ENCODE data around the gene MAPK9. TPM values are rescaled to one million over a fixed set of nuclear protein-coding genes. Genes with fewer than 3 reads are reported as not detected.
A peak's percentile ranks its signal among the peaks of the same experiment; 100 is the strongest.

MAPK9 gene
- total and polyA plus RNA-seq, 7 experiments from 2014 or later = 14.7 to 41.4 (median 30.4) TPM

DNA sequence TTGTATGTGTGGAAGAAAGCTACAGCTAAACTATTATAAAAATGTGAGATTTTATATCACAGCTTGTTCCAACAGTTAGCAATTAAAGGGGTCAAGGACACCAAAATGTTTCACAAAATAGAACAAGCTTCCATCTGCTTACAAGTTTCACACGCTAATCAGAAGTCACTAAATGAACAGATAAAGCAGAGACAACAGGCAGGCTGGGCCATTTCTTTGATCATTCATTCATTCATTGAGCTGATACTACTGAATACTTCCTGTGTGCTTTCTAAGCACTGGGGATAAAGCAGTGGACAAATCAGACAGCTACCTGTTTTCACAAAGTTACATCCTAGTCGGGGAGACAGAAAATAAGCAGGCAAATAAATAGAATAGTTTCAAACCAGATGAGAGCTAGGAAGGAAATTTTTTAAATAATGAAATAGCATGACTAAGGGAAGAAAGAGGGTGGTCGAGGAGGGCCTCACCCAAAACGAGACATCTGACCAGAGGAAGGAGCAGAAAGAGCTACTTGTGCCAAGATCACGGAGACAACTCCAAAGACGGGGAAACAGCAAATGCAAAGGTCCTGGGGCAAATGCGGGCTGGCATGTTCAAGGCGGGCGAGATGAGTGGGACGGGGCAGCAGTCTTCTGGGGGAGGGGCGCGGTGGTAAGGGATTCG lies 1.2 kb downstream of the MAPK9 start:
- Mint-ChIP-seq H3K9me3 (peaks cover 0 to 6% (median 0%) of the 10 kb centered on the region in 11 donors), H3K36me3 (peaks cover 3 to 25% (median 10%) of the 10 kb centered on the region in 5 donors), H3K27me3 (no peaks in the 10 kb centered on the region), H3K27ac (peak overlapping the region; percentile 75 to 98 (median 92)), H3K4me3 (peak overlapping the region; percentile 84 to 98 (median 88)), H3K4me1 (peaks cover 31 to 69% (median 55%) of the 10 kb centered on the region in 7 donors)
- Histone ChIP-seq H3K4me3 (ENCODE audit: low read length) (no peak overlapping the region), H3K4me1 (ENCODE audit: control insufficient read depth in 2 of 2, insufficient read depth in 2 of 2, low read length in 2 of 2) (peaks cover 15 to 17% of the 10 kb centered on the region in 2 donors), H3K36me3 (ENCODE audit: control insufficient read depth in 2 of 3, insufficient read depth in 3 of 3, low read length in 3 of 3) (peaks cover 0 to 6% (median 0%) of the 10 kb centered on the region in 3 experiments), H3K27me3 (ENCODE audit: control insufficient read depth in 2 of 2, insufficient read depth in 2 of 2, low read length in 2 of 2) (no peaks in the 10 kb centered on the region), H3K27ac (ENCODE audit: low read depth, low read length) (peak overlapping the region; percentile 14), H3K9me3 (ENCODE audit: control insufficient read depth in 2 of 3, low read length in 3 of 3) (no peaks in the 10 kb centered on the region)
- intact Hi-C loops (cut with micrococcal nuclease) = loop anchor here (5.0 to 10.0 kb wide), 3 partner anchors 397 to 473 kb away; partner anchors contain the start of gene MRNIP (in 1 of the 2)
- ChIA-PET CTCF (interaction anchor here (0.8 to 2.6 kb wide), 3 partner anchors 9 to 38 kb away, joined by 3 to 19 read pairs (median 8); no protein-coding TSS in a partner anchor), POLR2A (interaction anchor here (0.7 to 1.2 kb wide), 2 partner anchors 24 to 25 kb away, joined by 3 read pairs; no protein-coding TSS in a partner anchor)
- DNase-seq = no peak
- no peak for ATAC-seq

DNA sequence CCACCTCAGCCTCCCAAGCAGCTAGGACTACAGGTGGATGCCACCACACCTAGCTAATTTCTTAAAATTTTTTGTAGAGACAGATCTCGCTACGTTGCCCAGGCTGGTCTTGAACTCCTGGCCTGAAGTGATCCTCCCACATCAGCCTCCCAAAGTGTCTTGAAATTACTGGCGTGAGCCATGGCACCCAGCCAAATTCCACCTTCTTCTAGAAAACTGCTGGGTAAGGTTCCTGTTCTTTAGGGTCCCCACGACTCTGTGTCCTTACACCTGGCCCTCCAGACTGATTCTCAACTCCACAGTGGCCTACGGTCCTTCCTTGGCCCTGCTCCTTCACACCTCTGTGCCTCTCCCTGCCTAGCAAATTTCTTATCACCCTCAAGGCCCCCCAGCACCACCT lies 1.9 kb downstream of the MAPK9 start:
- H3K27ac ChIP-seq (ENCODE audit: low read depth, low read length) = no peak overlapping the region
- Mint-ChIP-seq H3K27ac (peak overlapping the region in 6 of 9 donors; percentile 51 to 98 (median 81)), H3K9me3 (peaks cover 0 to 6% (median 0%) of the 10 kb centered on the region in 11 donors), H3K4me3 (peak overlapping the region; percentile 11 to 91 (median 88)), H3K36me3 (peaks cover 3 to 31% (median 16%) of the 10 kb centered on the region in 5 donors), H3K4me1 (peaks cover 35 to 73% (median 55%) of the 10 kb centered on the region in 7 donors), H3K27me3 (no peaks in the 10 kb centered on the region)
- no peaks in the 10 kb centered on the region for H3K27me3 ChIP-seq (ENCODE audit: control insufficient read depth in 2 of 2, insufficient read depth in 2 of 2, low read length in 2 of 2)
- no peak overlapping the region for H3K4me3 ChIP-seq (ENCODE audit: low read length)
- no peak for DNase-seq
- H3K36me3 ChIP-seq (ENCODE audit: control insufficient read depth in 2 of 3, insufficient read depth in 3 of 3, low read length in 3 of 3) = peaks cover 0 to 6% (median 0%) of the 10 kb centered on the region in 3 experiments
- POLR2A ChIA-PET = interaction anchor here (1.2 kb wide), 1 partner anchor 26 kb away, joined by 3 read pairs; no protein-coding TSS in a partner anchor
- no peak for ATAC-seq
- H3K4me1 ChIP-seq (ENCODE audit: control insufficient read depth in 2 of 2, insufficient read depth in 2 of 2, low read length in 2 of 2) = peaks cover 15 to 17% of the 10 kb centered on the region in 2 donors
- intact Hi-C loops (cut with micrococcal nuclease) = loop anchor here (5.0 to 10.0 kb wide), 3 partner anchors 397 to 473 kb away; partner anchors contain the start of gene MRNIP (in 1 of the 2)
- CTCF ChIA-PET = interaction anchor here (0.8 to 2.6 kb wide), 3 partner anchors 8 to 39 kb away, joined by 3 to 19 read pairs (median 5); no protein-coding TSS in a partner anchor
- H3K9me3 ChIP-seq (ENCODE audit: control insufficient read depth in 2 of 3, low read length in 3 of 3) = no peaks in the 10 kb centered on the region

DNA sequence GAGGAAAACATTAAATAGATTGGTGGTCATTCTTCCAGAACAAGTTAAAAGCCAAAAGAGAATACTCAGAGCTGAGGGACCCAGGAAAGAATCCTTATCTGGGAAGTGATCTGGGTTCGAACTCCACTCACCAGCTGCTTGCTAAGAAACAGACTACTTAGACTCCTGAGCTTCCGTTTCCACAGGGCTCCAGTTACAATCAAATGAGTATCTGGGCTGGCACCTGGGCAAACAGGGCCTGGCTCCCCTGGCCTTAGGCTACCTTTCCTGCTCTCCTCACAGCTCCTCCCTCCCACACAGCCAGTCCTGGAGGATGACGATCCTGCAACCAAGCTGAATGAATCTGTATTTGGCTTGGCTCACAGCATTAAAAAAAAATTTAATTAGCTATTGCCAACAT lies 2.5 kb downstream of the MAPK9 start:
- CTCF ChIA-PET = interaction anchor here (1.9 to 2.6 kb wide), 2 partner anchors 26 to 39 kb away, joined by 5 to 19 read pairs; no protein-coding TSS in a partner anchor
- no peak for ATAC-seq

DNA sequence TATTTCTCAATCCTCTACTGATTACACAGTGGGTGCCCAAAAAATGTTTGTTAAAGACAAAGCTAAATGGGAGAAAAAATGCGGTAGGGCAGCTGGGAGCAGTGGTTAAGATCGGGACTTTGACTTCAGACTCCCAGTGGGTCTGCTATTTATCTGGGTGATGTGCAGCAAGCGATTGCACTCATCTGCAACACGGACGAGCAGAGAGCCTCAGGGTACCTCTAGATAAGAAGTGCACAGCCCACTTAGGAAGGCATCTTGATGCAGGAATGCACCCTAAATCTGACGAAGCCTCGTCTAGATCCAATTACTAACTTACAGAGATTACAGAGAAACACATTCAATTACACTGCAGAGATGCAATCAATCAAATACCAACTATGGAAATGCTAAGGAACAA lies 4.0 kb downstream of the MAPK9 start:
- ChIA-PET CTCF (interaction anchor here (0.6 to 1.9 kb wide), 2 partner anchors 41 to 1276 kb away, joined by 3 to 5 read pairs; no protein-coding TSS in a partner anchor), POLR2A (no interaction called here)
- Mint-ChIP-seq H3K27me3 (no peaks in the 10 kb centered on the region), H3K4me3 (no peak overlapping the region), H3K9me3 (peaks cover 0 to 6% (median 0%) of the 10 kb centered on the region in 11 donors), H3K4me1 (peaks cover 24 to 56% (median 44%) of the 10 kb centered on the region in 7 donors), H3K36me3 (peaks cover 8 to 47% (median 34%) of the 10 kb centered on the region in 5 donors), H3K27ac (peak overlapping the region in 1 of 9 donors; percentile 24)
- peaks cover 0 to 18% (median 0%) of the 10 kb centered on the region in 3 experiments for H3K36me3 ChIP-seq (ENCODE audit: control insufficient read depth in 2 of 3, insufficient read depth in 3 of 3, low read length in 3 of 3)
- DNase-seq (no peak), ATAC-seq (no peak)
- peaks cover 5 to 9% of the 10 kb centered on the region in 2 donors for H3K4me1 ChIP-seq (ENCODE audit: control insufficient read depth in 2 of 2, insufficient read depth in 2 of 2, low read length in 2 of 2)
- no peaks in the 10 kb centered on the region for H3K27me3 ChIP-seq (ENCODE audit: control insufficient read depth in 2 of 2, insufficient read depth in 2 of 2, low read length in 2 of 2)
- H3K4me3 ChIP-seq (ENCODE audit: low read length) = no peak overlapping the region
- H3K9me3 ChIP-seq (ENCODE audit: control insufficient read depth in 2 of 3, low read length in 3 of 3) = no peaks in the 10 kb centered on the region
- intact Hi-C loops (cut with micrococcal nuclease) = no loop called here
- H3K27ac ChIP-seq (ENCODE audit: low read depth, low read length) = no peak overlapping the region

More for the DNA sequence above, 2.5 kb downstream of the MAPK9 start:
- peaks cover 32 to 68% (median 59%) of the 10 kb centered on the region in 7 donors for H3K4me1 Mint-ChIP-seq
- no peak for DNase-seq
- Histone ChIP-seq H3K4me3 (ENCODE audit: low read length) (no peak overlapping the region), H3K36me3 (ENCODE audit: control insufficient read depth in 2 of 3, insufficient read depth in 3 of 3, low read length in 3 of 3) (peaks cover 0 to 7% (median 0%) of the 10 kb centered on the region in 3 experiments), H3K4me1 (ENCODE audit: control insufficient read depth in 2 of 2, insufficient read depth in 2 of 2, low read length in 2 of 2) (peaks cover 15 to 17% of the 10 kb centered on the region in 2 donors), H3K9me3 (ENCODE audit: control insufficient read depth in 2 of 3, low read length in 3 of 3) (no peaks in the 10 kb centered on the region), H3K27me3 (ENCODE audit: control insufficient read depth in 2 of 2, insufficient read depth in 2 of 2, low read length in 2 of 2) (no peaks in the 10 kb centered on the region), H3K27ac (ENCODE audit: low read depth, low read length) (no peak overlapping the region)
- no peaks in the 10 kb centered on the region for H3K27me3 Mint-ChIP-seq
- peak overlapping the region in 3 of 10 donors; percentile 6 to 91 (median 20) for H3K4me3 Mint-ChIP-seq
- intact Hi-C loops (cut with micrococcal nuclease) = no loop called here
- POLR2A ChIA-PET = no interaction called here
- H3K27ac Mint-ChIP-seq = peak overlapping the region in 2 of 9 donors; percentile 47 to 92
- peaks cover 3 to 36% (median 21%) of the 10 kb centered on the region in 5 donors for H3K36me3 Mint-ChIP-seq
- peaks cover 0 to 6% (median 0%) of the 10 kb centered on the region in 11 donors for H3K9me3 Mint-ChIP-seq

DNA sequence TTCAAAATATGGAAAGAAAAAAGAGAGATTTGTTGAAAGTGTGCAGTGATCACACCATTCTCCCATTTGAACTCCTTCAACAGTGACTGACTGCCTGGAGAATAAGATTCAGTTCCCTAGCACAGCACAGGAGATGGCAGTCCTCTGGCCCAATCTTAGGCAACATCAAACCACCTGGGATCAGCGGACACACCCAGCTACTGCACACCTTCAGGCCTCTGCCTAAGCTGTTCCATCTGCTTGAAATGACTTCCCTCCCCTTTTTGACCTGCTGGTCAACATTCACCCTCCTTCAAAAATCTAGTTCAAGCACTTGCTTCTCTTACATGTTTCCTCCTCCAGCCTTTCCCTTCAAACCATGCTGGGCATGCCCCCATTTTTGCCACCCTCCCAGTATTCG lies 4.5 kb downstream of the MAPK9 start:
- Histone ChIP-seq H3K27me3 (ENCODE audit: control insufficient read depth in 2 of 2, insufficient read depth in 2 of 2, low read length in 2 of 2) (no peaks in the 10 kb centered on the region), H3K36me3 (ENCODE audit: control insufficient read depth in 2 of 3, insufficient read depth in 3 of 3, low read length in 3 of 3) (peaks cover 0 to 22% (median 0%) of the 10 kb centered on the region in 3 experiments), H3K27ac (ENCODE audit: low read depth, low read length) (no peak overlapping the region), H3K4me1 (ENCODE audit: control insufficient read depth in 2 of 2, insufficient read depth in 2 of 2, low read length in 2 of 2) (peaks cover 5 to 9% of the 10 kb centered on the region in 2 donors), H3K4me3 (ENCODE audit: low read length) (no peak overlapping the region), H3K9me3 (ENCODE audit: control insufficient read depth in 2 of 3, low read length in 3 of 3) (no peaks in the 10 kb centered on the region)
- peaks cover 0 to 7% (median 0%) of the 10 kb centered on the region in 11 donors for H3K9me3 Mint-ChIP-seq
- H3K36me3 Mint-ChIP-seq = peaks cover 12 to 52% (median 38%) of the 10 kb centered on the region in 5 donors
- H3K4me3 Mint-ChIP-seq = no peak overlapping the region
- ATAC-seq (no peak), DNase-seq (no peak)
- H3K27me3 Mint-ChIP-seq = no peaks in the 10 kb centered on the region
- CTCF ChIA-PET = no interaction called here
- H3K27ac Mint-ChIP-seq = peak overlapping the region in 1 of 9 donors; percentile 24
- POLR2A ChIA-PET = no interaction called here
- intact Hi-C loops (cut with micrococcal nuclease) = no loop called here
- peaks cover 20 to 54% (median 45%) of the 10 kb centered on the region in 7 donors for H3K4me1 Mint-ChIP-seq

DNA sequence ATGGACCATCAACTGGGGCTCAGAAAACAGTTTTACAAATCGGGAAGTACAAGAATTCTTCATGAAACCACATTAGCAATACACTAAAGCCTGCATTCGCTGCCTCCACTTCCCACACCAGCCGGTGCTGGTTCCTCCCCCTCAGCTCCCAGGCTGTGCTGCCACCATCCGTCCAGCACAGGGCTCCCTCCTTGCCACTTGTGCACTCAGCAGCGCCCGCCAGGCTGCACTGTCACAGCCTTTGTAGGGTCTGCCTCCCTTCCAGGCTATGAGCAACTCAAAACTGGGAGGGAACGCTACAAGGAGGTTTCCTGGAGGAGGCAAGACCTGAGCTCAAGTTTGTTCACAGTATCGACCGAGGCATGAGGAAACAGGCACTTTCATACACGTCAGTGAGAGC lies 7.7 kb downstream of the MAPK9 start:
- H3K4me3 ChIP-seq (ENCODE audit: low read length) = no peak overlapping the region
- ATAC-seq (no peak), DNase-seq (no peak)
- H3K4me1 ChIP-seq (ENCODE audit: control insufficient read depth in 2 of 2, insufficient read depth in 2 of 2, low read length in 2 of 2) = no peaks in the 10 kb centered on the region
- no peaks in the 10 kb centered on the region for H3K27me3 ChIP-seq (ENCODE audit: control insufficient read depth in 2 of 2, insufficient read depth in 2 of 2, low read length in 2 of 2)
- Mint-ChIP-seq H3K36me3 (peaks cover 27 to 77% (median 69%) of the 10 kb centered on the region in 5 donors), H3K27me3 (no peaks in the 10 kb centered on the region), H3K27ac (no peak overlapping the region), H3K4me1 (peaks cover 8 to 42% (median 28%) of the 10 kb centered on the region in 7 donors), H3K4me3 (no peak overlapping the region), H3K9me3 (peaks cover 0 to 18% (median 8%) of the 10 kb centered on the region in 11 donors)
- ChIA-PET POLR2A (no interaction called here), CTCF (interaction anchor here (1.5 kb wide), 1 partner anchor 32 kb away, joined by 3 read pairs; no protein-coding TSS in a partner anchor)
- peaks cover 4 to 54% (median 7%) of the 10 kb centered on the region in 3 experiments for H3K36me3 ChIP-seq (ENCODE audit: control insufficient read depth in 2 of 3, insufficient read depth in 3 of 3, low read length in 3 of 3)
- intact Hi-C loops (cut with micrococcal nuclease) = no loop called here
- H3K9me3 ChIP-seq (ENCODE audit: control insufficient read depth in 2 of 3, low read length in 3 of 3) = no peaks in the 10 kb centered on the region
- no peak overlapping the region for H3K27ac ChIP-seq (ENCODE audit: low read depth, low read length)

Measured in naive thymus-derived CD4-positive, alpha-beta T cell (primary cell).